Measurements from ENCODE around the gene CNTNAP2. TPM values are rescaled to one million over a fixed set of nuclear protein-coding genes. Genes with fewer than 3 reads are reported as not detected.
"Not testable (repeated sequence)": the region's sequence is repeated elsewhere in the genome, so short reads cannot be mapped to it uniquely, and the experiment has no call there.

The CNTNAP2 gene
- total and polyA plus RNA-seq, 4 donors = not detected

GRCh38 chr7:148060724-148061123 lies 1944.1 kb downstream of the CNTNAP2 start:
- Histone ChIP-seq H3K27ac (ENCODE audit: low read depth in 1 of 2, low read length in 2 of 2) (no peak overlapping the region), H3K4me3 (ENCODE audit: low read length in 2 of 2) (no peak overlapping the region), H3K36me3 (ENCODE audit: control insufficient read depth in 1 of 2, insufficient read depth in 2 of 2, low read length in 1 of 2) (no peaks in the 10 kb centered on the region), H3K4me1 (ENCODE audit: control insufficient read depth in 1 of 2, insufficient read depth in 2 of 2, low read length in 2 of 2) (no peaks in the 10 kb centered on the region), H3K27me3 (ENCODE audit: control insufficient read depth in 1 of 2, insufficient read depth in 2 of 2, low read length in 1 of 2) (no peaks in the 10 kb centered on the region), H3K9me3 (ENCODE audit: control insufficient read depth, low read length) (no peaks in the 10 kb centered on the region)
- WGBS, 2 donors = 77 to 88% methylated on average over 1 of the region's 1 CpG
- no peak for DNase-seq
- intact Hi-C loops (cut with DNase I) = no loop called here
- ATAC-seq (ENCODE audit: low FRiP score) = no peak

GRCh38 chr7:148078111-148078510 lies 1961.5 kb downstream of the CNTNAP2 start:
- H3K27me3 ChIP-seq (ENCODE audit: control insufficient read depth in 1 of 2, insufficient read depth in 2 of 2, low read length in 1 of 2); intact Hi-C loops (cut with DNase I); H3K4me1 ChIP-seq (ENCODE audit: control insufficient read depth in 1 of 2, insufficient read depth in 2 of 2, low read length in 2 of 2); H3K9me3 ChIP-seq (ENCODE audit: control insufficient read depth, low read length); H3K27ac ChIP-seq (ENCODE audit: low read depth in 1 of 2, low read length in 2 of 2); DNase-seq; H3K36me3 ChIP-seq (ENCODE audit: control insufficient read depth in 1 of 2, insufficient read depth in 2 of 2, low read length in 1 of 2); ATAC-seq (ENCODE audit: low FRiP score); H3K4me3 ChIP-seq (ENCODE audit: low read length in 2 of 2): not testable (repeated sequence)
- 10 to 17% methylated on average over 4 of the region's 4 CpGs for WGBS, 2 donors

- H3K4me3 ChIP-seq (ENCODE audit: low read length in 2 of 2) = no peak overlapping the region
- H3K36me3 ChIP-seq (ENCODE audit: control insufficient read depth in 1 of 2, insufficient read depth in 2 of 2, low read length in 1 of 2) = no peaks in the 10 kb centered on the region
- 93 to 95% methylated on average over 2 of the region's 2 CpGs for WGBS, 2 donors
- no peak for ATAC-seq (ENCODE audit: low FRiP score)
- DNase-seq = no peak
- no peak overlapping the region for H3K27ac ChIP-seq (ENCODE audit: low read depth in 1 of 2, low read length in 2 of 2)
- intact Hi-C loops (cut with DNase I) = loop anchor here in 1 of 2 donors (10.0 kb wide), 1 partner anchor 835 kb away; no protein-coding TSS in a partner anchor
- H3K9me3 ChIP-seq (ENCODE audit: control insufficient read depth, low read length) = no peaks in the 10 kb centered on the region
- no peaks in the 10 kb centered on the region for H3K4me1 ChIP-seq (ENCODE audit: control insufficient read depth in 1 of 2, insufficient read depth in 2 of 2, low read length in 2 of 2)
- H3K27me3 ChIP-seq (ENCODE audit: control insufficient read depth in 1 of 2, insufficient read depth in 2 of 2, low read length in 1 of 2) = no peaks in the 10 kb centered on the region
These were observed 1962.8 kb downstream of the CNTNAP2 start for GRCh38 chr7:148079206-148080080.

GRCh38 chr7:148083448-148083847 lies 1966.8 kb downstream of the CNTNAP2 start:
- ATAC-seq (ENCODE audit: low FRiP score) (no peak), DNase-seq (no peak)
- no peaks in the 10 kb centered on the region for H3K27me3 ChIP-seq (ENCODE audit: control insufficient read depth in 1 of 2, insufficient read depth in 2 of 2, low read length in 1 of 2)
- intact Hi-C loops (cut with DNase I) = loop anchor here in 1 of 2 donors (10.0 kb wide), 1 partner anchor 839 kb away; no protein-coding TSS in a partner anchor
- no peak overlapping the region for H3K27ac ChIP-seq (ENCODE audit: low read depth in 1 of 2, low read length in 2 of 2)
- H3K36me3 ChIP-seq (ENCODE audit: control insufficient read depth in 1 of 2, insufficient read depth in 2 of 2, low read length in 1 of 2) = no peaks in the 10 kb centered on the region
- 0 to 5% methylated on average over 1 of the region's 1 CpG for whole genome bisulfite sequencing, 2 donors
- H3K4me3 ChIP-seq (ENCODE audit: low read length in 2 of 2) = no peak overlapping the region
- no peaks in the 10 kb centered on the region for H3K9me3 ChIP-seq (ENCODE audit: control insufficient read depth, low read length)
- no peaks in the 10 kb centered on the region for H3K4me1 ChIP-seq (ENCODE audit: control insufficient read depth in 1 of 2, insufficient read depth in 2 of 2, low read length in 2 of 2)

GRCh38 chr7:148084138-148084537 lies 1967.5 kb downstream of the CNTNAP2 start:
- Histone ChIP-seq H3K4me3 (ENCODE audit: low read length in 2 of 2) (no peak overlapping the region), H3K36me3 (ENCODE audit: control insufficient read depth in 1 of 2, insufficient read depth in 2 of 2, low read length in 1 of 2) (no peaks in the 10 kb centered on the region), H3K9me3 (ENCODE audit: control insufficient read depth, low read length) (no peaks in the 10 kb centered on the region), H3K27me3 (ENCODE audit: control insufficient read depth in 1 of 2, insufficient read depth in 2 of 2, low read length in 1 of 2) (no peaks in the 10 kb centered on the region), H3K4me1 (ENCODE audit: control insufficient read depth in 1 of 2, insufficient read depth in 2 of 2, low read length in 2 of 2) (no peaks in the 10 kb centered on the region), H3K27ac (ENCODE audit: low read depth in 1 of 2, low read length in 2 of 2) (no peak overlapping the region)
- 4 to 7% methylated on average over 3 of the region's 3 CpGs for WGBS, 2 donors
- DNase-seq (peak in 1 of 2 donors; percentile 45), ATAC-seq (ENCODE audit: low FRiP score) (peak; percentile 76)
- intact Hi-C loops (cut with DNase I) = loop anchor here in 1 of 2 donors (10.0 kb wide), 1 partner anchor 839 kb away; no protein-coding TSS in a partner anchor

GRCh38 chr7:148091882-148092281 lies 1975.3 kb downstream of the CNTNAP2 start:
- H3K36me3 ChIP-seq (ENCODE audit: control insufficient read depth in 1 of 2, insufficient read depth in 2 of 2, low read length in 1 of 2) = no peaks in the 10 kb centered on the region
- ATAC-seq (ENCODE audit: low FRiP score) = no peak
- no peak for DNase-seq
- no peak overlapping the region for H3K4me3 ChIP-seq (ENCODE audit: low read length in 2 of 2)
- H3K9me3 ChIP-seq (ENCODE audit: control insufficient read depth, low read length) = no peaks in the 10 kb centered on the region
- H3K27me3 ChIP-seq (ENCODE audit: control insufficient read depth in 1 of 2, insufficient read depth in 2 of 2, low read length in 1 of 2) = peaks cover 0 to 3% of the 10 kb centered on the region in 2 donors
- H3K4me1 ChIP-seq (ENCODE audit: control insufficient read depth in 1 of 2, insufficient read depth in 2 of 2, low read length in 2 of 2) = no peaks in the 10 kb centered on the region
- intact Hi-C loops (cut with DNase I) = no loop called here
- H3K27ac ChIP-seq (ENCODE audit: low read depth in 1 of 2, low read length in 2 of 2) = no peak overlapping the region
- WGBS, 2 donors = 24 to 26% methylated on average over 4 of the region's 4 CpGs

- H3K27me3 ChIP-seq (ENCODE audit: control insufficient read depth in 1 of 2, insufficient read depth in 2 of 2, low read length in 1 of 2) = peaks cover 0 to 3% of the 10 kb centered on the region in 2 donors
- intact Hi-C loops (cut with DNase I) = no loop called here
- no peak overlapping the region for H3K27ac ChIP-seq (ENCODE audit: low read depth in 1 of 2, low read length in 2 of 2)
- no peaks in the 10 kb centered on the region for H3K9me3 ChIP-seq (ENCODE audit: control insufficient read depth, low read length)
- WGBS, 2 donors = 80 to 83% methylated on average over 9 of the region's 9 CpGs
- no peaks in the 10 kb centered on the region for H3K36me3 ChIP-seq (ENCODE audit: control insufficient read depth in 1 of 2, insufficient read depth in 2 of 2, low read length in 1 of 2)
- no peaks in the 10 kb centered on the region for H3K4me1 ChIP-seq (ENCODE audit: control insufficient read depth in 1 of 2, insufficient read depth in 2 of 2, low read length in 2 of 2)
- no peak overlapping the region for H3K4me3 ChIP-seq (ENCODE audit: low read length in 2 of 2)
- DNase-seq (no peak), ATAC-seq (ENCODE audit: low FRiP score) (no peak)
These were observed 1977.0 kb downstream of the CNTNAP2 start for GRCh38 chr7:148093375-148094166.

- Histone ChIP-seq H3K36me3 (ENCODE audit: control insufficient read depth in 1 of 2, insufficient read depth in 2 of 2, low read length in 1 of 2) (no peaks in the 10 kb centered on the region), H3K4me3 (ENCODE audit: low read length in 2 of 2) (no peak overlapping the region), H3K9me3 (ENCODE audit: control insufficient read depth, low read length) (no peaks in the 10 kb centered on the region), H3K4me1 (ENCODE audit: control insufficient read depth in 1 of 2, insufficient read depth in 2 of 2, low read length in 2 of 2) (no peaks in the 10 kb centered on the region), H3K27me3 (ENCODE audit: control insufficient read depth in 1 of 2, insufficient read depth in 2 of 2, low read length in 1 of 2) (peaks cover 0 to 3% of the 10 kb centered on the region in 2 donors), H3K27ac (ENCODE audit: low read depth in 1 of 2, low read length in 2 of 2) (no peak overlapping the region)
- ATAC-seq (ENCODE audit: low FRiP score) = no peak
- intact Hi-C loops (cut with DNase I) = no loop called here
- DNase-seq = no peak
- 12 to 21% methylated on average over 8 of the region's 8 CpGs for WGBS, 2 donors
These were observed 1978.5 kb downstream of the CNTNAP2 start for GRCh38 chr7:148095066-148095465.

All from aorta (tissue), 5 donors.